Neural cell (in vitro differentiated cells): Measurements from ENCODE around the gene APBA1.

Experiments
- CTCF ChIP-seq: fragments of 450-650 bp; IDR thresholded peaks from 2 replicates; pipeline ENCODE4 v1.5.1; 2014; ENCODE audit warnings: antibody characterized with exemption, mild to moderate bottlenecking, moderate library complexity; ENCODE audit not compliant: poor library complexity, severe bottlenecking
- EZH2 ChIP-seq: fragments of 200-600, 300-800 bp; shearing (Covaris generic), sonication (generic); IDR thresholded peaks from 2 replicates; pipeline ENCODE4 v1.6.1; 2014; ENCODE audit warnings: antibody characterized with exemption, low read length, borderline replicate concordance, mild to moderate bottlenecking; ENCODE audit not compliant: insufficient read depth, poor library complexity, severe bottlenecking
- POLR2AphosphoS5 ChIP-seq: IDR thresholded peaks from 2 replicates; pipeline ENCODE4 v1.6.1; 2012
- RAD21 ChIP-seq: fragments of 450-650 bp; conservative IDR thresholded peaks from 2 replicates; pipeline ENCODE4 v1.6.1; 2014; ENCODE audit warnings: antibody characterized with exemption, mild to moderate bottlenecking, moderate library complexity
- REST ChIP-seq: IDR thresholded peaks from 2 replicates; pipeline ENCODE4 v1.6.1; 2012; ENCODE audit warnings: borderline replicate concordance

GRCh38 chr9:69574057-69574456 is 98.1 kb downstream of the APBA1 start:
- TF ChIP-seq REST (no peak), POLR2AphosphoS5 (no peak), CTCF (no peak), EZH2 (no peak), RAD21 (no peak)
